HG03025 (cell line): ENCODE data around the gene KCNIP4.

Source experiments
- ATAC-seq: cut with Tn5 transposase; IDR thresholded peaks from one replicate; pipeline ENCODE4 v1.9.1; 2021; ENCODE audit warnings: mild to moderate bottlenecking, moderate library complexity; ENCODE audit not compliant: unreplicated experiment, low FRiP score

KCNIP4 gene

GRCh38 chr4:21856754-21857153 lies 91.8 kb downstream of the KCNIP4 start:
- ATAC-seq = no peak

- no peak for ATAC-seq
These were observed 92.3 kb downstream of the KCNIP4 start for GRCh38 chr4:21856301-21856700.

- ATAC-seq = no peak
These were observed 99.5 kb downstream of the KCNIP4 start for GRCh38 chr4:21849077-21849476.

- no peak for ATAC-seq
These were observed 100.6 kb downstream of the KCNIP4 start for GRCh38 chr4:21848021-21848420.

GRCh38 chr4:21845663-21846062 lies 102.9 kb downstream of the KCNIP4 start:
- ATAC-seq = no peak

- no peak for ATAC-seq
These were observed 112.9 kb downstream of the KCNIP4 start for GRCh38 chr4:21835712-21836111.

GRCh38 chr4:21830272-21830671 lies 118.3 kb downstream of the KCNIP4 start:
- no peak for ATAC-seq

GRCh38 chr4:21827575-21827974 lies 121.0 kb downstream of the KCNIP4 start:
- ATAC-seq = no peak

- no peak for ATAC-seq
These were observed 122.5 kb downstream of the KCNIP4 start for GRCh38 chr4:21826071-21826470.

GRCh38 chr4:21819086-21819485 lies 129.5 kb downstream of the KCNIP4 start:
- ATAC-seq = no peak

- ATAC-seq = no peak
These were observed 132.8 kb downstream of the KCNIP4 start for GRCh38 chr4:21815651-21816377.

- no peak for ATAC-seq
These were observed 137.0 kb downstream of the KCNIP4 start for GRCh38 chr4:21811565-21811964.

GRCh38 chr4:21806991-21807390 lies 141.6 kb downstream of the KCNIP4 start:
- no peak for ATAC-seq

GRCh38 chr4:21802406-21802805 lies 146.2 kb downstream of the KCNIP4 start:
- ATAC-seq = no peak

GRCh38 chr4:21801661-21802385 lies 146.7 kb downstream of the KCNIP4 start:
- no peak for ATAC-seq

- ATAC-seq = no peak
These were observed 153.5 kb downstream of the KCNIP4 start for GRCh38 chr4:21795091-21795490.

- ATAC-seq = no peak
These were observed 155.8 kb downstream of the KCNIP4 start for GRCh38 chr4:21792736-21793135.

GRCh38 chr4:21790438-21791029 lies 158.0 kb downstream of the KCNIP4 start:
- no peak for ATAC-seq

- ATAC-seq = no peak
These were observed 168.4 kb downstream of the KCNIP4 start for GRCh38 chr4:21780148-21780547.

GRCh38 chr4:21778702-21779101 lies 169.9 kb downstream of the KCNIP4 start:
- ATAC-seq = no peak

- no peak for ATAC-seq
These were observed 172.9 kb downstream of the KCNIP4 start for GRCh38 chr4:21775703-21776102.
